ENCODE results near the gene EFCAB6.

The EFCAB6 gene

GRCh38 chr22:43819931-43820640 lies 8.0 kb upstream of the EFCAB6 start:
- no peak for ATAC-seq
- TF ChIP-seq CSDC2 (CRISPR knock-in tag; IDR thresholded peaks at IDR 0.05) (no peak), ISL1 (CRISPR knock-in tag; IDR thresholded peaks at IDR 0.05) (no peak), ZFP30 (CRISPR knock-in tag; IDR thresholded peaks at IDR 0.05) (no peak), BACH2 (CRISPR knock-in tag; IDR thresholded peaks at IDR 0.05; ENCODE audit: borderline replicate concordance) (no peak), ZNF70 (CRISPR knock-in tag; IDR thresholded peaks at IDR 0.05) (no peak), TCF4 (CRISPR knock-in tag; IDR thresholded peaks at IDR 0.05; ENCODE audit: borderline replicate concordance) (no peak), ZC3H10 (CRISPR knock-in tag; IDR thresholded peaks at IDR 0.05) (no peak), ZNF565 (CRISPR knock-in tag; conservative IDR thresholded peaks at IDR 0.05; ENCODE audit: low read depth) (no peak), POU6F1 (CRISPR knock-in tag; IDR thresholded peaks at IDR 0.05; ENCODE audit: borderline replicate concordance, low read depth) (no peak), OSR1 (CRISPR knock-in tag; IDR thresholded peaks at IDR 0.05) (no peak), ZFP3 (CRISPR knock-in tag; IDR thresholded peaks at IDR 0.05) (no peak), CREB5 (CRISPR knock-in tag; IDR thresholded peaks at IDR 0.05; ENCODE audit: low read depth) (no peak)

- TF ChIP-seq PPARA (CRISPR knock-in tag; IDR thresholded peaks at IDR 0.05; ENCODE audit: borderline replicate concordance) = no peak
- TF ChIP-seq SNAI2 (CRISPR knock-in tag; IDR thresholded peaks at IDR 0.05) = no peak
- no peak for TF ChIP-seq ZNF565 (CRISPR knock-in tag; conservative IDR thresholded peaks at IDR 0.05; ENCODE audit: low read depth)
- no peak for ATAC-seq
These were observed 7.4 kb upstream of the EFCAB6 start for GRCh38 chr22:43819421-43819921.

- no peak for ATAC-seq
- TF ChIP-seq TOX (CRISPR knock-in tag; IDR thresholded peaks at IDR 0.05; ENCODE audit: borderline replicate concordance) (no peak), ZNF70 (CRISPR knock-in tag; IDR thresholded peaks at IDR 0.05) (no peak), POU6F1 (CRISPR knock-in tag; IDR thresholded peaks at IDR 0.05; ENCODE audit: borderline replicate concordance, low read depth) (no peak), ZNF8 (CRISPR knock-in tag; IDR thresholded peaks at IDR 0.05) (no peak), ISL1 (CRISPR knock-in tag; IDR thresholded peaks at IDR 0.05) (no peak)
These were observed 6.9 kb upstream of the EFCAB6 start for GRCh38 chr22:43818981-43819380.

- ATAC-seq = no peak
These were observed 5.3 kb upstream of the EFCAB6 start for GRCh38 chr22:43817402-43817801.

More at GRCh38 chr22:43817402-43817801, 5.3 kb upstream of the EFCAB6 start:
- no peak for TF ChIP-seq TCF4 (CRISPR knock-in tag; IDR thresholded peaks at IDR 0.05; ENCODE audit: borderline replicate concordance)
- TF ChIP-seq BACH2 (CRISPR knock-in tag; IDR thresholded peaks at IDR 0.05; ENCODE audit: borderline replicate concordance) = no peak
- TF ChIP-seq ZNF565 (CRISPR knock-in tag; conservative IDR thresholded peaks at IDR 0.05; ENCODE audit: low read depth) = no peak
- TF ChIP-seq TOX (CRISPR knock-in tag; IDR thresholded peaks at IDR 0.05; ENCODE audit: borderline replicate concordance) = no peak
- no peak for TF ChIP-seq ZFP3 (CRISPR knock-in tag; IDR thresholded peaks at IDR 0.05)
- TF ChIP-seq ISL1 (CRISPR knock-in tag; IDR thresholded peaks at IDR 0.05) = no peak
- no peak for TF ChIP-seq OSR1 (CRISPR knock-in tag; IDR thresholded peaks at IDR 0.05)
- TF ChIP-seq ZNF8 (CRISPR knock-in tag; IDR thresholded peaks at IDR 0.05) = no peak
- TF ChIP-seq POU6F1 (CRISPR knock-in tag; IDR thresholded peaks at IDR 0.05; ENCODE audit: borderline replicate concordance, low read depth) = no peak
- no peak for TF ChIP-seq ZNF70 (CRISPR knock-in tag; IDR thresholded peaks at IDR 0.05)
- TF ChIP-seq CSDC2 (CRISPR knock-in tag; IDR thresholded peaks at IDR 0.05) = no peak
- TF ChIP-seq ARNTL (CRISPR knock-in tag; IDR thresholded peaks at IDR 0.05; ENCODE audit: borderline replicate concordance, low read depth) = no peak
- no peak for TF ChIP-seq PPARA (CRISPR knock-in tag; IDR thresholded peaks at IDR 0.05; ENCODE audit: borderline replicate concordance)

Measured in SK-N-SH treated with all-trans-retinoic acid at 6 μM for 48 hours (cell line).